A673 (cell line): Measurements from ENCODE around the gene KIF22. TPM values are rescaled to one million over a fixed set of nuclear protein-coding genes. Genes with fewer than 3 reads are reported as not detected.
"Not testable (repeated sequence)": the region's sequence is repeated elsewhere in the genome, so short reads cannot be mapped to it uniquely, and the experiment has no call there.

Experiments used
- BruUV-seq: library from RNA; stranded (reverse); fragments of 400-500 nt; replicated peaks from 2 replicates; lab custom pipeline; 2021; lab: Mats Ljungman, UMichigan
- CTCF ChIA-PET: fragments of 300-600 bp; sonication (Branson Sonifier 250); formaldehyde crosslinking; loops from one replicate; lab custom pipeline; 2022; ENCODE audit warnings: antibody characterized with exemption; lab: Charles Lee
- POLR2A ChIA-PET: fragments of 300-600 bp; sonication (Branson Sonifier 250); formaldehyde crosslinking; loops from one replicate; lab custom pipeline; 2022; ENCODE audit warnings: antibody characterized with exemption; ENCODE audit not compliant: low non-redundant PET; lab: Charles Lee
- DNase-seq: peaks from one replicate; pipeline ENCODE4 v3.0.0-alpha.2; 2015; ENCODE audit warnings: low spot score
- H3K27ac ChIP-seq: fragments of 200-600 bp; sonication (generic); 2 replicates; pipeline ENCODE4 v1.5.1; 2016; ENCODE audit warnings: mixed run types, low read depth, mild to moderate bottlenecking, mixed read lengths, antibody characterized with exemption, low read length; ENCODE audit not compliant: poor library complexity, severe bottlenecking
- H3K27me3 ChIP-seq: fragments of 200-600 bp; sonication (generic); replicated peaks from 2 replicates; pipeline ENCODE4 v1.6.1; 2017; ENCODE audit warnings: mixed run types, low read depth, mild to moderate bottlenecking, mixed read lengths, antibody characterized with exemption, low read length; ENCODE audit not compliant: insufficient read depth, poor library complexity
- H3K36me3 ChIP-seq: fragments of 200-600 bp; sonication (generic); 2 replicates; pipeline ENCODE4 v1.6.1; 2016; ENCODE audit warnings: mixed run types, mild to moderate bottlenecking, mixed read lengths, antibody characterized with exemption, low read length; ENCODE audit not compliant: insufficient read depth, poor library complexity, severe bottlenecking
- H3K4me1 ChIP-seq: fragments of 200-600 bp; sonication (generic); 2 replicates; pipeline ENCODE4 v1.6.1; 2017; ENCODE audit warnings: mixed run types, mild to moderate bottlenecking, mixed read lengths, antibody characterized with exemption, low read length; ENCODE audit not compliant: insufficient read depth, poor library complexity, severe bottlenecking
- H3K4me3 ChIP-seq: fragments of 200-600 bp; sonication (generic); 2 replicates; pipeline ENCODE4 v1.5.1; 2016; ENCODE audit warnings: low read depth, mixed run types, mild to moderate bottlenecking, mixed read lengths, low read length; ENCODE audit not compliant: poor library complexity, severe bottlenecking
- H3K9me3 ChIP-seq: fragments of 200-600 bp; sonication (generic); 2 replicates; pipeline ENCODE4 v1.6.1; 2016; ENCODE audit warnings: mixed run types, low read depth, mild to moderate bottlenecking, mixed read lengths, antibody characterized with exemption, low read length; ENCODE audit not compliant: poor library complexity, severe bottlenecking
- CTCF ChIP-seq: fragments of 300-800, 200-600 bp; sonication (generic); conservative IDR thresholded peaks from 2 replicates; pipeline ENCODE4 v1.5.1; 2017; ENCODE audit warnings: low read depth, mild to moderate bottlenecking, antibody characterized with exemption, low read length, moderate library complexity, mixed read lengths
- EZH2 ChIP-seq: fragments of 200-600 bp; sonication (generic); IDR thresholded peaks from 2 replicates; pipeline ENCODE4 v1.6.1; 2017; ENCODE audit warnings: borderline replicate concordance, low read depth, mild to moderate bottlenecking, mixed read lengths, antibody characterized with exemption, low read length; ENCODE audit not compliant: poor library complexity, severe bottlenecking
- intact Hi-C: fragments of 100-400 bp; cut with micrococcal nuclease; formaldehyde crosslinking; loops from one replicate; pipeline ENCODE4 v1.10.0; 2022; ENCODE audit not compliant: unreplicated experiment
- total RNA-seq: library from RNA; stranded (reverse); gene quantifications from 2 replicates; pipeline ENCODE4 v1.2.3, GENCODE V29; 2021

KIF22 gene
- total RNA-seq, 1 experiment from 2014 or later = 171 TPM

- Histone ChIP-seq H3K27ac (no peak overlapping the region), H3K36me3 (no peaks in the 10 kb centered on the region), H3K27me3 (no peaks in the 10 kb centered on the region), H3K9me3 (no peaks in the 10 kb centered on the region), H3K4me3 (no peak overlapping the region), H3K4me1 (no peaks in the 10 kb centered on the region)
- TF ChIP-seq EZH2 (no peak), CTCF (no peak)
- BruUV-seq = no TSS peak
- intact Hi-C loops = no loop called here
- ChIA-PET CTCF (interaction anchor here (0.6 kb wide), 1 partner anchor 93 kb away, joined by 4 read pairs; no protein-coding TSS in a partner anchor), POLR2A (no interaction called here)
- DNase-seq = no peak
Observed at GRCh38 chr16:29784157-29784556, 6.4 kb upstream of the KIF22 start.

GRCh38 chr16:29784901-29785500 is 5.5 kb upstream of the KIF22 start:
- Histone ChIP-seq H3K36me3 (no peaks in the 10 kb centered on the region), H3K27me3 (no peaks in the 10 kb centered on the region), H3K27ac (no peak overlapping the region), H3K4me3 (no peak overlapping the region), H3K4me1 (no peaks in the 10 kb centered on the region), H3K9me3 (no peaks in the 10 kb centered on the region)
- intact Hi-C loops = no loop called here
- BruUV-seq = no TSS peak
- peak; percentile 80 for DNase-seq
- no peak for TF ChIP-seq EZH2
- peak; percentile 90 for TF ChIP-seq CTCF
- CTCF ChIA-PET = interaction anchor here (0.5 to 0.6 kb wide), 2 partner anchors 94 to 371 kb away, joined by 3 to 4 read pairs; no protein-coding TSS in a partner anchor
- POLR2A ChIA-PET = interaction anchor here (0.5 to 0.6 kb wide), 2 partner anchors 54 to 875 kb away, joined by 3 to 7 read pairs; no protein-coding TSS in a partner anchor

- H3K4me3 ChIP-seq, H3K4me1 ChIP-seq, DNase-seq, H3K36me3 ChIP-seq, POLR2A ChIA-PET, CTCF ChIA-PET, BruUV-seq, H3K27ac ChIP-seq, H3K27me3 ChIP-seq, H3K9me3 ChIP-seq, intact Hi-C loops: not testable (repeated sequence)
Observed at GRCh38 chr16:29787155-29787554, 3.4 kb upstream of the KIF22 start.

- peak overlapping the region; percentile 80 for H3K27ac ChIP-seq
Observed at GRCh38 chr16:29789775-29790182, 772 bp upstream of the KIF22 start.

More at GRCh38 chr16:29789775-29790182, 772 bp upstream of the KIF22 start:
- intact Hi-C loops = no loop called here
- CTCF ChIA-PET = interaction anchor here (0.6 to 0.7 kb wide), 2 partner anchors 18 to 185 kb away, joined by 3 read pairs; no protein-coding TSS in a partner anchor
- DNase-seq = no peak
- Histone ChIP-seq H3K27me3 (no peaks in the 10 kb centered on the region), H3K9me3 (no peaks in the 10 kb centered on the region), H3K4me1 (peaks cover 11% of the 10 kb centered on the region), H3K4me3 (peak overlapping the region; percentile 99), H3K36me3 (peaks cover 13% of the 10 kb centered on the region)
- POLR2A ChIA-PET = no interaction called here
- TSS peak; percentile 94 for BruUV-seq
- TF ChIP-seq CTCF = no peak
- TF ChIP-seq EZH2 = no peak
